Erythroblast (primary cell): ENCODE data around the gene PTTG1IP.

Experiments used
- GATA1 ChIP-seq: IDR thresholded peaks from 2 replicates; pipeline ENCODE4 v1.6.1; 2011; ENCODE audit warnings: low read depth, mild to moderate bottlenecking, control low read depth, low read length, moderate library complexity
- POLR2A ChIP-seq: IDR thresholded peaks from 2 replicates; pipeline ENCODE4 v1.6.1; 2011; ENCODE audit warnings: mild to moderate bottlenecking, low read length

GRCh38 chr21:44819283-44820243 lies 53.9 kb downstream of the PTTG1IP start:
- TF ChIP-seq POLR2A (no peak), GATA1 (no peak)
